ENCODE measurements around the gene NOS3. TPM values are rescaled to one million over a fixed set of nuclear protein-coding genes. Genes with fewer than 3 reads are reported as not detected.

NOS3 gene
- total RNA-seq, 1 experiment from 2014 or later = 3.2 TPM

GRCh38 chr7:150945171-150945852, 45.5 kb upstream of the NOS3 start:
- intact Hi-C loops (cut with micrococcal nuclease; ENCODE audit: unreplicated experiment) = no loop called here
- no peak overlapping the region for H3K27ac ChIP-seq
- H3K9me2 ChIP-seq (ENCODE audit: insufficient read depth) = no peaks in the 10 kb centered on the region
- no peaks in the 10 kb centered on the region for H3K36me3 ChIP-seq (ENCODE audit: low read depth)
- TF ChIP-seq EZH2 (IDR thresholded peaks at IDR 0.05; ENCODE audit: low read depth) = no peak
- TF ChIP-seq, protein P1, sequence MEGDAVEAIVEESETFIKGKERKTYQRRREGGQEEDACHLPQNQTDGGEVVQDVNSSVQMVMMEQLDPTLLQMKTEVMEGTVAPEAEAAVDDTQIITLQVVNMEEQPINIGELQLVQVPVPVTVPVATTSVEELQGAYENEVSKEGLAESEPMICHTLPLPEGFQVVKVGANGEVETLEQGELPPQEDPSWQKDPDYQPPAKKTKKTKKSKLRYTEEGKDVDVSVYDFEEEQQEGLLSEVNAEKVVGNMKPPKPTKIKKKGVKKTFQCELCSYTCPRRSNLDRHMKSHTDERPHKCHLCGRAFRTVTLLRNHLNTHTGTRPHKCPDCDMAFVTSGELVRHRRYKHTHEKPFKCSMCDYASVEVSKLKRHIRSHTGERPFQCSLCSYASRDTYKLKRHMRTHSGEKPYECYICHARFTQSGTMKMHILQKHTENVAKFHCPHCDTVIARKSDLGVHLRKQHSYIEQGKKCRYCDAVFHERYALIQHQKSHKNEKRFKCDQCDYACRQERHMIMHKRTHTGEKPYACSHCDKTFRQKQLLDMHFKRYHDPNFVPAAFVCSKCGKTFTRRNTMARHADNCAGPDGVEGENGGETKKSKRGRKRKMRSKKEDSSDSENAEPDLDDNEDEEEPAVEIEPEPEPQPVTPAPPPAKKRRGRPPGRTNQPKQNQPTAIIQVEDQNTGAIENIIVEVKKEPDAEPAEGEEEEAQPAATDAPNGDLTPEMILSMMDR (conservative IDR thresholded peaks at IDR 0.05) = no peak
- H3K9me3 ChIP-seq (ENCODE audit: insufficient read depth, low read depth) = no peaks in the 10 kb centered on the region
- no peak overlapping the region for H2AFZ ChIP-seq
- no peaks in the 10 kb centered on the region for H4K20me1 ChIP-seq (ENCODE audit: insufficient read depth)
- no peaks in the 10 kb centered on the region for H3K79me2 ChIP-seq (ENCODE audit: low read depth)
- no peak for DNase-seq
- BruUV-seq (replicated peaks) = no TSS peak
- ChIA-PET POLR2A (ENCODE audit: unreplicated experiment) (no interaction called here), CTCF (no interaction called here)
- no peaks in the 10 kb centered on the region for H3K4me1 ChIP-seq (replicated peaks; ENCODE audit: insufficient read depth)
- H3F3A ChIP-seq (ENCODE audit: insufficient read depth, low read depth) = no peaks in the 10 kb centered on the region
- H3K27me3 ChIP-seq (ENCODE audit: insufficient read depth, low read depth) = peaks cover 84% of the 10 kb centered on the region
- no peak overlapping the region for H3K4me2 ChIP-seq
- H3K4me3 ChIP-seq = no peak overlapping the region

DNA sequence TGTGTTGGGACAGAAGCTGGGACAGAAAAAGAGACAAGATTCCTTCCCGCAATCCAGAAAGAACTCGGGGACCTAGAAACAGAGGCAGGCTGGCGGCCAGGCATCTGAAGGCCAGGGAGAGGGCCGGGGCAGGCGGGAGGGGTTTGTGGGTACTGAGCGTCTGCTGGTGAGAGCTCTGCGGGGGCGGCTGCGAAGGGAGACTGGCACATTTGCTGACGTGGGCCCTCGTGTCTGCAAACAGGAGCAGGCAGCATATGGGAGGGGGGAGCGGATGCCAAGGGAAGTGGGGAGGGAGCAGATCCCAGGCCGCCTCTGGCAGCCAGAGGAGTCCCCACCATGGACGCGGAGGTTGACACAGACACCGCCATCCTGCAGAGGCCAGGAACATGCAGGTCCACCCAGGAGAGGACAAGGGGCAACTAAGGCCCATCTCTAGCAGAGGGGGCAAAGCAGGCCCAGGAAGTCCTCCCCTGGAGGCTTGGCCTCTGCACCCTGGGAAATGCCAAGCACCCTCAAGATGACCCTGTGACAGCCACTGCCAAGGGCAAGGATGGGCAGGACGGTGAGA, 44.9 kb upstream of the NOS3 start:
- Histone ChIP-seq H2AFZ (no peak overlapping the region), H3K4me3 (no peak overlapping the region), H3K9me2 (ENCODE audit: insufficient read depth) (no peaks in the 10 kb centered on the region), H4K20me1 (ENCODE audit: insufficient read depth) (no peaks in the 10 kb centered on the region), H3K4me2 (no peak overlapping the region), H3K4me1 (replicated peaks; ENCODE audit: insufficient read depth) (no peaks in the 10 kb centered on the region), H3K9me3 (ENCODE audit: insufficient read depth, low read depth) (no peaks in the 10 kb centered on the region), H3K79me2 (ENCODE audit: low read depth) (no peaks in the 10 kb centered on the region), H3K27me3 (ENCODE audit: insufficient read depth, low read depth) (peaks cover 82% of the 10 kb centered on the region), H3K27ac (no peak overlapping the region), H3K36me3 (ENCODE audit: low read depth) (no peaks in the 10 kb centered on the region), H3F3A (ENCODE audit: insufficient read depth, low read depth) (no peaks in the 10 kb centered on the region)
- no peak for TF ChIP-seq EZH2 (IDR thresholded peaks at IDR 0.05; ENCODE audit: low read depth)
- TF ChIP-seq, protein P1 (conservative IDR thresholded peaks at IDR 0.05) = no peak
- ChIA-PET CTCF (interaction anchor here (0.6 kb wide), 1 partner anchor 139 kb away, joined by 3 read pairs; no protein-coding TSS in a partner anchor), POLR2A (ENCODE audit: unreplicated experiment) (no interaction called here)
- no TSS peak for BruUV-seq (replicated peaks)
- no peak for DNase-seq
- intact Hi-C loops (cut with micrococcal nuclease; ENCODE audit: unreplicated experiment) = no loop called here

- peaks cover 82% of the 10 kb centered on the region for H3K27me3 ChIP-seq (ENCODE audit: insufficient read depth, low read depth)
- no peak for DNase-seq
- no peaks in the 10 kb centered on the region for H3F3A ChIP-seq (ENCODE audit: insufficient read depth, low read depth)
- no peaks in the 10 kb centered on the region for H4K20me1 ChIP-seq (ENCODE audit: insufficient read depth)
- H3K4me2 ChIP-seq = no peak overlapping the region
- TF ChIP-seq EZH2 (IDR thresholded peaks at IDR 0.05; ENCODE audit: low read depth) = no peak
- intact Hi-C loops (cut with micrococcal nuclease; ENCODE audit: unreplicated experiment) = no loop called here
- no TSS peak for BruUV-seq (replicated peaks)
- no peak overlapping the region for H3K27ac ChIP-seq
- ChIA-PET POLR2A (ENCODE audit: unreplicated experiment) (no interaction called here), CTCF (interaction anchor here (0.6 kb wide), 1 partner anchor 138 kb away, joined by 3 read pairs; no protein-coding TSS in a partner anchor)
- no peaks in the 10 kb centered on the region for H3K79me2 ChIP-seq (ENCODE audit: low read depth)
- no peak overlapping the region for H2AFZ ChIP-seq
- H3K4me1 ChIP-seq (replicated peaks; ENCODE audit: insufficient read depth) = no peaks in the 10 kb centered on the region
- H3K36me3 ChIP-seq (ENCODE audit: low read depth) = no peaks in the 10 kb centered on the region
- no peaks in the 10 kb centered on the region for H3K9me3 ChIP-seq (ENCODE audit: insufficient read depth, low read depth)
- no peak overlapping the region for H3K4me3 ChIP-seq
- H3K9me2 ChIP-seq (ENCODE audit: insufficient read depth) = no peaks in the 10 kb centered on the region
These were observed 44.2 kb upstream of the NOS3 start for GRCh38 chr7:150946421-150947240.

All from PC-9 (cell line).